HG02759 (cell line): ENCODE data around the gene SLC6A1.

Experiments
- ATAC-seq: cut with Tn5 transposase; IDR thresholded peaks from one replicate; pipeline ENCODE4 v1.9.1; 2021; ENCODE audit warnings: mild to moderate bottlenecking, moderate library complexity; ENCODE audit not compliant: unreplicated experiment

The SLC6A1 gene

GRCh38 chr3:10992017-10992942, at the start of gene SLC6A1:
Gene SLC6A1, plus strand, starts transcription at chr3:10992748. Its CDS starts 24,464 bp downstream, at chr3:11017212.
- ATAC-seq, result no peak

- ATAC-seq, result no peak
Measured at GRCh38 chr3:10944866-10945265, 47.7 kb upstream of the SLC6A1 start.

- ATAC-seq, result peak; percentile 54
Measured at GRCh38 chr3:10945683-10946287, 46.8 kb upstream of the SLC6A1 start.

GRCh38 chr3:10946526-10946925, 46.0 kb upstream of the SLC6A1 start:
- ATAC-seq, result no peak

- no peak for ATAC-seq
Measured at GRCh38 chr3:10948326-10948725, 44.2 kb upstream of the SLC6A1 start.

- ATAC-seq, result no peak
Measured at GRCh38 chr3:10949197-10949596, 43.4 kb upstream of the SLC6A1 start.

GRCh38 chr3:10950476-10951294, 41.9 kb upstream of the SLC6A1 start:
- ATAC-seq, result no peak

GRCh38 chr3:10951295-10951926, 41.1 kb upstream of the SLC6A1 start:
- no peak for ATAC-seq

GRCh38 chr3:10952525-10952924, 40.0 kb upstream of the SLC6A1 start:
- ATAC-seq, result no peak

GRCh38 chr3:10954740-10955139, 37.8 kb upstream of the SLC6A1 start:
- no peak for ATAC-seq

- no peak for ATAC-seq
Measured at GRCh38 chr3:10955711-10956453, 36.7 kb upstream of the SLC6A1 start.

GRCh38 chr3:10956531-10956930, 36.0 kb upstream of the SLC6A1 start:
- ATAC-seq, result no peak

GRCh38 chr3:10956986-10957385, 35.6 kb upstream of the SLC6A1 start:
- no peak for ATAC-seq

GRCh38 chr3:10957976-10958749, 34.4 kb upstream of the SLC6A1 start:
- no peak for ATAC-seq

- ATAC-seq, result no peak
Measured at GRCh38 chr3:10960255-10960654, 32.3 kb upstream of the SLC6A1 start.

GRCh38 chr3:10961921-10962320, 30.6 kb upstream of the SLC6A1 start:
- ATAC-seq, result no peak

GRCh38 chr3:10962481-10963036, 30.0 kb upstream of the SLC6A1 start:
- ATAC-seq, result no peak

GRCh38 chr3:10964537-10965167, 27.9 kb upstream of the SLC6A1 start:
- ATAC-seq, result no peak

GRCh38 chr3:10968401-10968800, 24.1 kb upstream of the SLC6A1 start:
- no peak for ATAC-seq
